GM18951 (cell line): ENCODE measurements around the gene CELF5.
"Not testable (repeated sequence)": the region's sequence is repeated elsewhere in the genome, so short reads cannot be mapped to it uniquely, and the experiment has no call there.

ENCODE experiments used
- POLR2A ChIP-seq: IDR thresholded peaks from 4 replicates; pipeline ENCODE4 v1.6.1; 2011; ENCODE audit warnings: mild to moderate bottlenecking; ENCODE audit not compliant: insufficient read length, insufficient read depth; ENCODE audit errors: extremely low read depth
- in situ Hi-C: fragments of 300-500 bp; cut with MboI; formaldehyde crosslinking; loops from one replicate; pipeline ENCODE4 v1.12.0; 2022; ENCODE audit warnings: low sequenced_read_pairs, mixed read lengths, inconsistent platforms; ENCODE audit not compliant: unreplicated experiment

The CELF5 gene

GRCh38 chr19:3335431-3336350, 111.2 kb downstream of the CELF5 start:
- in situ Hi-C loops, result no loop called here
- no peak for TF ChIP-seq POLR2A

DNA sequence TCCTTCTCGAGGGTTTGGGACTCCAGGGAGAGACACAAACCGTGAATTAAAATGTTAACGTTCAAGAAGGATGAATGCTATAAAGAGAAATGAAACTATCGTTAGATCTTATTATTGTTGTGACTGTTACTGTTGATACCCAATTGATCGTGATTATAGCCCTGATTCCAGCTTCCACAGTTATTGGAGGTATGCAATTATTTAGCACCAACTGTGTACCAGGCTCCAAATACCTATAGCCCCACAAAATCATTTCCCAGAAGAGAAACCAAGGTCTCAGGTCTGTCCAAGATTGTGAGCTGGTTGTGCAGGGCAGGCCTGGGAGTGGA, 111.9 kb downstream of the CELF5 start:
- in situ Hi-C loops, result no loop called here
- no peak for TF ChIP-seq POLR2A

GRCh38 chr19:3336680-3337523, 112.4 kb downstream of the CELF5 start:
- no peak for TF ChIP-seq POLR2A
- in situ Hi-C loops, result no loop called here

GRCh38 chr19:3338541-3339181, 114.2 kb downstream of the CELF5 start:
- in situ Hi-C loops, result no loop called here
- no peak for TF ChIP-seq POLR2A

DNA sequence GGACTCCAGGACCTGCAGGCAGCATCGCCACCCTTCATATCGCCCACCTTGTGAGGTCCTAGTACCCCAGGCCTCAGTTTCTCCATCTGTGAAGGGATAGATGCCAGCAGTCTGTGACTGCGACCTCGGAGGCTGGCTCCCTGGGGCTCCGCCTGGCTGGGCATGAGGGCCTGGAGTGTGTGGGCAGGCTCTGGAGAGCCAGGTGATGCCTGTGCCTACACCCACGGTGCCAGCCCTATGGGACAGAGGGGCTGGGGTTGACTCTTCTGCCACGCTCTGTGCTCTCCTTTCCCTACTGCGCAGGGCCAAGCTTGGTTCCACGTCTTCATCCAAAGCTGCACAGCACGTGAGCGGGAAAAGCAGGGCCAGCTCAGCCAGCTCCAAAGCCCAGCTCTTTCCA, 115.9 kb downstream of the CELF5 start:
- in situ Hi-C loops, result no loop called here
- TF ChIP-seq POLR2A, result no peak

DNA sequence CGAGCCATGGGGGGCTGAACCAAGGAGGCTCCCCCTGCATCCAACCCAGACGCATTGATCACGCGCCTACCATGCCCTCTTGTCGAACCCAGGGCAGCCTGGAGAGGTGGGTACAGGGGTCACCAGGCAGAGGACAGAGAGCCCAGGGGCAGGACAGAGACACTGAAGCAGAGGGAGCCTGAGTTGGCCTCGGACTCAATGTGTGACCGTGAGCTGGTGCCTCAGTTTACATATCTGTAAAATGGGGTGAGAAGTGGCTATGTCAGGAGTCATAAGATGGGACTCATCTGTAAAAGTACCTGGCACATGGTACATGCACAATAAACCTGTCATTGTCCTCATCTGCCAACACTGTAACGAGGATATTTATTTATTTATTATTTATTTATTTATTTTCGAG, 117.8 kb downstream of the CELF5 start:
- no peak for TF ChIP-seq POLR2A
- in situ Hi-C loops, result no loop called here

- in situ Hi-C loops, result not testable (repeated sequence)
Measured at GRCh38 chr19:3342962-3343361, 118.5 kb downstream of the CELF5 start.

GRCh38 chr19:3343619-3344502, 119.4 kb downstream of the CELF5 start:
- in situ Hi-C loops, result no loop called here
- TF ChIP-seq POLR2A, result no peak

GRCh38 chr19:3344608-3345598, 120.4 kb downstream of the CELF5 start:
- TF ChIP-seq POLR2A, result no peak
- in situ Hi-C loops, result no loop called here

GRCh38 chr19:3345850-3346460, 121.5 kb downstream of the CELF5 start:
- no peak for TF ChIP-seq POLR2A
- in situ Hi-C loops, result no loop called here
